K562 (cell line): Measurements from ENCODE around the gene ABLIM2. TPM values are rescaled to one million over a fixed set of nuclear protein-coding genes. Genes with fewer than 3 reads are reported as not detected.

Source experiments
- ATAC-seq: fragments of 200-7000 bp; cut with Tn5 transposase; 3 replicates; pipeline ENCODE4 v1.9.1; 2020; ENCODE audit warnings: moderate library complexity
- BruUV-seq: library from RNA; stranded (reverse); fragments of 400-500 nt; replicated peaks from 2 replicates; lab custom pipeline; 2021; lab: Mats Ljungman, UMichigan
- CTCF ChIA-PET: fragments of 300-600 bp; formaldehyde crosslinking; extraction: SDS; loops from one replicate; lab custom pipeline; 2021; ENCODE audit warnings: low intra/inter-chr PET ratio; lab: Yijun Ruan, JAX
- POLR2A ChIA-PET: fragments of 300-600, 350-650 bp; sonication (Branson Sonifier 250); formaldehyde crosslinking; extraction: SDS; loops from one replicate; lab custom pipeline; 2021; ENCODE audit warnings: antibody characterized with exemption, inconsistent platforms; lab: Yijun Ruan, JAX
- DNase-seq, 4 experiments: peaks; one replicate each; pipeline versions ENCODE4 v3.0.0 to v3.0.0-alpha.2; 2011 to 2018; ENCODE audit warnings: low spot score in 3 of 4, mixed read lengths in 3 of 4; ENCODE audit errors: extremely low read depth in 1 of 4
- FAIRE-seq: peaks from 2 replicates; lab custom pipeline; 2011; peaks lifted over from hg19 to GRCh38; lab: Jason Lieb, UNC
- H2AFZ ChIP-seq: 2 replicates; pipeline ENCODE4 v1.6.0; 2011; ENCODE audit warnings: low read depth, low read length, control low read depth, inconsistent platforms
- H3K27ac ChIP-seq: fragments of 200-600 bp; 3 replicates; pipeline ENCODE4 v1.8.0; 2011; ENCODE audit warnings: low read depth, mild to moderate bottlenecking, control low read depth, inconsistent platforms, low read length, moderate library complexity, mixed read lengths; ENCODE audit errors: extremely low read depth
- H3K27me3 ChIP-seq, 2 experiments: fragments of 300-600 bp in 1 of 2; 2 replicates in 1 of 2; 3 replicates in 1 of 2; pipeline versions ENCODE4 v1.6.0 to v1.8.0; 2011; ENCODE audit warnings: inconsistent platforms in 2 of 2, low read length in 2 of 2, mild to moderate bottlenecking in 1 of 2, mixed read lengths in 1 of 2, moderate library complexity in 1 of 2; ENCODE audit not compliant: control insufficient read depth in 2 of 2, insufficient read depth in 2 of 2
- H3K36me3 ChIP-seq: fragments of 300-600 bp; 3 replicates; pipeline ENCODE4 v1.8.0; 2011; ENCODE audit warnings: mild to moderate bottlenecking, low read length, inconsistent platforms; ENCODE audit not compliant: control insufficient read depth, insufficient read depth
- H3K4me1 ChIP-seq, 2 experiments: fragments of 200-600 bp in 1 of 2; replicated peaks in 1 of 2; 2 replicates in 1 of 2; 3 replicates in 1 of 2; pipeline versions ENCODE4 v1.5.1 to v1.8.0; 2011; ENCODE audit warnings: inconsistent platforms in 2 of 2, low read length in 2 of 2, mild to moderate bottlenecking in 1 of 2, mixed read lengths in 1 of 2, moderate library complexity in 1 of 2; ENCODE audit not compliant: control insufficient read depth in 2 of 2, insufficient read depth in 2 of 2
- H3K4me2 ChIP-seq: 2 replicates; pipeline ENCODE4 v1.6.1; 2011; ENCODE audit warnings: low read length, control low read depth, inconsistent platforms, mixed read lengths; ENCODE audit not compliant: insufficient read depth
- H3K4me3 ChIP-seq: fragments of 200-600 bp; sonication (generic), shearing (Covaris generic); 2 replicates; pipeline ENCODE4 v1.5.1; 2016; ENCODE audit warnings: control low read depth, inconsistent platforms
- H3K79me2 ChIP-seq: fragments of 200-600 bp; 3 replicates; pipeline ENCODE4 v1.8.0; 2011; ENCODE audit warnings: low read length, inconsistent platforms; ENCODE audit not compliant: control insufficient read depth, insufficient read depth
- H3K9ac ChIP-seq, 2 experiments: 2 replicates each; pipeline versions ENCODE4 v1.6.0 to v1.6.1; 2011; ENCODE audit warnings: low read depth in 2 of 2, low read length in 2 of 2, control low read depth in 1 of 2, inconsistent platforms in 1 of 2, mild to moderate bottlenecking in 1 of 2, mixed read lengths in 1 of 2; ENCODE audit not compliant: insufficient read depth in 1 of 2
- H3K9me1 ChIP-seq: one replicate; pipeline ENCODE4 v1.6.0; 2011; ENCODE audit warnings: inconsistent platforms, mild to moderate bottlenecking, low read length, moderate library complexity; ENCODE audit not compliant: control insufficient read depth, insufficient read depth
- H3K9me3 ChIP-seq: replicated peaks from 2 replicates; pipeline ENCODE4 v1.5.1; 2011; ENCODE audit warnings: low read depth, low read length, inconsistent platforms; ENCODE audit not compliant: control insufficient read depth, insufficient read depth
- H4K20me1 ChIP-seq: replicated peaks from 2 replicates; pipeline ENCODE4 v1.6.1; 2011; ENCODE audit warnings: low read length, inconsistent platforms, mixed read lengths; ENCODE audit not compliant: control insufficient read depth, insufficient read depth
- BRF1 ChIP-seq: IDR thresholded peaks from 3 replicates; pipeline ENCODE4 v1.6.1; 2011; ENCODE audit warnings: borderline replicate concordance, mild to moderate bottlenecking; ENCODE audit not compliant: insufficient read length; ENCODE audit errors: extremely low read depth
- CBX5 ChIP-seq: IDR thresholded peaks from 2 replicates; pipeline ENCODE4 v1.6.1; 2014; ENCODE audit warnings: low read depth, borderline replicate concordance
- DDX20 ChIP-seq: fragments of 450-650 bp; IDR thresholded peaks from 2 replicates; pipeline ENCODE4 v1.6.1; 2016; ENCODE audit warnings: missing genetic modification characterization, low read depth, mild to moderate bottlenecking, missing compliant biosample characterization, moderate library complexity
- HDGF ChIP-seq: fragments of 450-650 bp; IDR thresholded peaks from 2 replicates; pipeline ENCODE4 v1.6.1; 2016
- ILK ChIP-seq: fragments of 450-650 bp; IDR thresholded peaks from 2 replicates; pipeline ENCODE4 v1.6.1; 2016; ENCODE audit warnings: missing genetic modification characterization, low read depth, mild to moderate bottlenecking, missing compliant biosample characterization, moderate library complexity, borderline replicate concordance
- MEIS2 ChIP-seq: fragments of 450-650 bp; IDR thresholded peaks from 2 replicates; pipeline ENCODE4 v1.6.1; 2014; ENCODE audit warnings: mild to moderate bottlenecking; ENCODE audit not compliant: partially characterized antibody
- RBFOX2 ChIP-seq: fragments of 200-400 bp; formaldehyde crosslinking; IDR thresholded peaks from 2 replicates; pipeline ENCODE4 v1.6.1; 2017; ENCODE audit warnings: low read depth, mild to moderate bottlenecking, low read length, moderate library complexity
- STAT5B ChIP-seq: fragments of 250-450 bp; sonication (Bioruptor Pico); IDR thresholded peaks from 2 replicates; pipeline ENCODE4 v1.8.0; 2021; ENCODE audit warnings: mild to moderate bottlenecking, inconsistent platforms
- TAF15 ChIP-seq: fragments of 200-400 bp; formaldehyde crosslinking; IDR thresholded peaks from 2 replicates; pipeline ENCODE4 v1.6.1; 2017; ENCODE audit warnings: mild to moderate bottlenecking, low read depth, low read length, moderate library complexity
- ZNF217 ChIP-seq: sonication (generic); formaldehyde crosslinking; IDR thresholded peaks from 2 replicates; pipeline ENCODE4 v1.8.0; 2022; ENCODE audit warnings: mild to moderate bottlenecking, missing genetic modification reagents
- ZNF436 ChIP-seq: fragments of 250-450, 450-650 bp; sonication (Bioruptor Pico); formaldehyde crosslinking; IDR thresholded peaks from 2 replicates; pipeline ENCODE4 v1.7.0; 2020; ENCODE audit warnings: mild to moderate bottlenecking
- WGBS: fragments of 100-300 bp; shearing (Covaris generic); methylation state at CpG from one replicate; pipeline ENCODE4 v1.1.6; 2016; ENCODE audit warnings: low coverage, mixed read lengths; ENCODE audit not compliant: insufficient coverage; ENCODE audit errors: missing lambda C conversion rate; 5-methylcytosine and 5-hydroxymethylcytosine counted together
- in situ Hi-C: fragments of 300-500 bp; cut with MboI; formaldehyde crosslinking; loops from 4 replicates; pipeline ENCODE4 v1.15.0; 2018; ENCODE audit warnings: inconsistent platforms, mixed read lengths
- intact Hi-C: fragments of 100-400 bp; cut with micrococcal nuclease; formaldehyde crosslinking; loops from 2 replicates; pipeline ENCODE4 v1.14.2; 2022
- polyA plus RNA-seq, 8 experiments: library from polyadenylated mRNA; depleted of rRNA in 4 of 8; stranded (reverse) in 5 of 8; unstranded in 3 of 8; fragments of >200 nt; fragmentation: Nextera tagmentation in 2 of 8; fragmentation: Illumina TruSeq in 1 of 8; extraction: Ambion mirVana in 2 of 8; extraction: Trizol in 1 of 8; gene quantifications; 2 replicates each; pipeline versions ENCODE4 v1.2.1 to v1.2.3, GENCODE V29; 2011 to 2014; ENCODE audit warnings: inconsistent platforms in 1 of 8, missing spikeins in 1 of 8
- total RNA-seq, 7 experiments: library from RNA; depleted of rRNA in 6 of 7; stranded (reverse); fragments of >200 nt in 6 of 7; fragmentation: Illumina TruSeq in 2 of 7; extraction: Trizol in 2 of 7; gene quantifications; 2 replicates each; pipeline versions ENCODE4 v1.2.1 to v1.2.3, GENCODE V29; 2011 to 2021; ENCODE audit warnings: low replicate concordance in 1 of 7
- TF ChIP-seq, protein P1 (sequence below), 2 experiments: fragments of 200-800 bp in 1 of 2; sonication (Bioruptor generic) in 1 of 2; sonication (generic) in 1 of 2; formaldehyde crosslinking in 1 of 2; IDR thresholded peaks in 1 of 2; conservative IDR thresholded peaks in 1 of 2; 2 replicates each; pipeline versions ENCODE4 v1.5.0 to v1.6.1; 2016 to 2020; ENCODE audit warnings: missing compliant biosample characterization in 1 of 2, missing genetic modification characterization in 1 of 2, missing genetic modification reagents in 1 of 2
- TF ChIP-seq, protein P2 (sequence below): IDR thresholded peaks from 2 replicates; pipeline ENCODE4 v1.6.1; 2011; ENCODE audit warnings: borderline replicate concordance, low read depth, mild to moderate bottlenecking, moderate library complexity, low read length; ENCODE audit not compliant: insufficient read depth, poor library complexity, severe bottlenecking
- TF ChIP-seq, protein P3 (sequence below): sonication (generic); formaldehyde crosslinking; IDR thresholded peaks from 2 replicates; pipeline ENCODE4 v1.8.1; 2023; ENCODE audit warnings: mild to moderate bottlenecking, missing genetic modification reagents
- TF ChIP-seq, protein P4 (sequence below): sonication (generic); formaldehyde crosslinking; IDR thresholded peaks from 2 replicates; pipeline ENCODE4 v1.4.0; 2020; ENCODE audit warnings: mild to moderate bottlenecking, missing genetic modification reagents

ABLIM2 gene
- total and polyA plus RNA-seq, 9 of the 15 experiments (the other 6 are each of a cell fraction or from before 2014, with no cell fraction given) = not detected

DNA sequence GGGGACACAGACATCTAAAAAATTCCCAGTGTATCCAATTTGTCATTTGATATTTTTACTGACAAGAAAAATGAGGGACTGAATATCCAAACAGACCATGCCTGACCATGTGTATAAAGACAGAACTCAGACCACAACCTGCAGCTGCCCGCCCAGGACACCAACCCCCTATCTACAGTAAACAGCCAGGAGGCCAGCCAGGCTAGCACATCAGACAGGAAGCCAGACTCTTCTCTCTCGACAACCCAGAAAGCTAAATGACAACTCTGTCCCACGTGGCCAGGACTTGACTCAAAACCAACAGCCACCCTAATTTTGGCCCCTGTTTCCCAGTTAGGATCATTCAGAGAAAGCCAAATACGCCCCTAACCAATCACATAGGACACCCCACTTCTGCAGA lies 234.0 kb downstream of the ABLIM2 start (continued):
- TF ChIP-seq, protein P1, sequence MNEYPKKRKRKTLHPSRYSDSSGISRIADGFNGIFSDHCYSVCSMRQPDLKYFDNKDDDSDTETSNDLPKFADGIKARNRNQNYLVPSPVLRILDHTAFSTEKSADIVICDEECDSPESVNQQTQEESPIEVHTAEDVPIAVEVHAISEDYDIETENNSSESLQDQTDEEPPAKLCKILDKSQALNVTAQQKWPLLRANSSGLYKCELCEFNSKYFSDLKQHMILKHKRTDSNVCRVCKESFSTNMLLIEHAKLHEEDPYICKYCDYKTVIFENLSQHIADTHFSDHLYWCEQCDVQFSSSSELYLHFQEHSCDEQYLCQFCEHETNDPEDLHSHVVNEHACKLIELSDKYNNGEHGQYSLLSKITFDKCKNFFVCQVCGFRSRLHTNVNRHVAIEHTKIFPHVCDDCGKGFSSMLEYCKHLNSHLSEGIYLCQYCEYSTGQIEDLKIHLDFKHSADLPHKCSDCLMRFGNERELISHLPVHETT (CRISPR knock-in tag; conservative IDR thresholded peaks at IDR 0.05 in 1 of 2, IDR thresholded peaks at IDR 0.05 in 1 of 2) = no peak
- TF ChIP-seq, protein P2, sequence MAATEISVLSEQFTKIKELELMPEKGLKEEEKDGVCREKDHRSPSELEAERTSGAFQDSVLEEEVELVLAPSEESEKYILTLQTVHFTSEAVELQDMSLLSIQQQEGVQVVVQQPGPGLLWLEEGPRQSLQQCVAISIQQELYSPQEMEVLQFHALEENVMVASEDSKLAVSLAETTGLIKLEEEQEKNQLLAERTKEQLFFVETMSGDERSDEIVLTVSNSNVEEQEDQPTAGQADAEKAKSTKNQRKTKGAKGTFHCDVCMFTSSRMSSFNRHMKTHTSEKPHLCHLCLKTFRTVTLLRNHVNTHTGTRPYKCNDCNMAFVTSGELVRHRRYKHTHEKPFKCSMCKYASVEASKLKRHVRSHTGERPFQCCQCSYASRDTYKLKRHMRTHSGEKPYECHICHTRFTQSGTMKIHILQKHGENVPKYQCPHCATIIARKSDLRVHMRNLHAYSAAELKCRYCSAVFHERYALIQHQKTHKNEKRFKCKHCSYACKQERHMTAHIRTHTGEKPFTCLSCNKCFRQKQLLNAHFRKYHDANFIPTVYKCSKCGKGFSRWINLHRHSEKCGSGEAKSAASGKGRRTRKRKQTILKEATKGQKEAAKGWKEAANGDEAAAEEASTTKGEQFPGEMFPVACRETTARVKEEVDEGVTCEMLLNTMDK = no peak
- no peak for TF ChIP-seq ILK
- no peak for TF ChIP-seq CBX5
- no peak for TF ChIP-seq DDX20 (tag)

DNA sequence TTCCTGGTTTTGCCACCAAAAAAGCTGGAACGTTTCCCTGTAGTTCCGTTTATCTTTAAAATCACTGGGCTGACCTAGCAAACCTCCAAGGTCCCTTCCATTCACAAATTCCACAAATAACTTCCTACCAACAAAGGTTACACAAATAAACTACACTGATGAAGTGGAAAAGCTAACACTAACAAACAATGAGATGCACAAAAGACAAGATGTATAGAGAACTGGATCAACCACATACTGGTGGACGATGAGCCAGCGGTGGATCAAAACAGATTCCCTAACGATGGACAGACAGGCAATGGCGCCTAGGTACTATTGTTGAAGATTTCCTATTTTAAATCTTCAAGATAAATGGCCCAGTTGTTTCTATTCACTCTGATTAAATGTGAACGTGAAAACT lies 234.4 kb downstream of the ABLIM2 start:
- H3K4me3 ChIP-seq = no peak overlapping the region
- no TSS peak for BruUV-seq
- H4K20me1 ChIP-seq = no peaks in the 10 kb centered on the region
- no peaks in the 10 kb centered on the region for H3K79me2 ChIP-seq
- no peak overlapping the region for H3K4me2 ChIP-seq
- no peaks in the 10 kb centered on the region for H3K9me1 ChIP-seq
- DNase-seq = no peak
- peaks cover 8 to 43% of the 10 kb centered on the region in 2 experiments; a peak in 3 of 5 replicates for H3K27me3 ChIP-seq
- in situ Hi-C loops (no loop called here), intact Hi-C loops (no loop called here)
- ChIA-PET CTCF (no interaction called here), POLR2A (no interaction called here)
- H2AFZ ChIP-seq = no peak overlapping the region
- H3K4me1 ChIP-seq = no peaks in the 10 kb centered on the region
- H3K27ac ChIP-seq = no peak overlapping the region
- H3K9me3 ChIP-seq = no peaks in the 10 kb centered on the region
- no peak overlapping the region for H3K9ac ChIP-seq
- no peak for FAIRE-seq
- H3K36me3 ChIP-seq = no peaks in the 10 kb centered on the region
- WGBS = under 1% methylated on average over 7 of the region's 7 CpGs
- no peak for ATAC-seq
- TF ChIP-seq HDGF (no peak), RBFOX2 (no peak), ZNF436 (CRISPR knock-in tag) (no peak), BRF1 (no peak), ZNF217 (no peak), MEIS2 (no peak), TAF15 (no peak), STAT5B (CRISPR knock-in tag) (no peak)
- TF ChIP-seq, protein P3, sequence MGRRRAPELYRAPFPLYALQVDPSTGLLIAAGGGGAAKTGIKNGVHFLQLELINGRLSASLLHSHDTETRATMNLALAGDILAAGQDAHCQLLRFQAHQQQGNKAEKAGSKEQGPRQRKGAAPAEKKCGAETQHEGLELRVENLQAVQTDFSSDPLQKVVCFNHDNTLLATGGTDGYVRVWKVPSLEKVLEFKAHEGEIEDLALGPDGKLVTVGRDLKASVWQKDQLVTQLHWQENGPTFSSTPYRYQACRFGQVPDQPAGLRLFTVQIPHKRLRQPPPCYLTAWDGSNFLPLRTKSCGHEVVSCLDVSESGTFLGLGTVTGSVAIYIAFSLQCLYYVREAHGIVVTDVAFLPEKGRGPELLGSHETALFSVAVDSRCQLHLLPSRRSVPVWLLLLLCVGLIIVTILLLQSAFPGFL (CRISPR knock-in tag) = no peak
- TF ChIP-seq, protein P4, sequence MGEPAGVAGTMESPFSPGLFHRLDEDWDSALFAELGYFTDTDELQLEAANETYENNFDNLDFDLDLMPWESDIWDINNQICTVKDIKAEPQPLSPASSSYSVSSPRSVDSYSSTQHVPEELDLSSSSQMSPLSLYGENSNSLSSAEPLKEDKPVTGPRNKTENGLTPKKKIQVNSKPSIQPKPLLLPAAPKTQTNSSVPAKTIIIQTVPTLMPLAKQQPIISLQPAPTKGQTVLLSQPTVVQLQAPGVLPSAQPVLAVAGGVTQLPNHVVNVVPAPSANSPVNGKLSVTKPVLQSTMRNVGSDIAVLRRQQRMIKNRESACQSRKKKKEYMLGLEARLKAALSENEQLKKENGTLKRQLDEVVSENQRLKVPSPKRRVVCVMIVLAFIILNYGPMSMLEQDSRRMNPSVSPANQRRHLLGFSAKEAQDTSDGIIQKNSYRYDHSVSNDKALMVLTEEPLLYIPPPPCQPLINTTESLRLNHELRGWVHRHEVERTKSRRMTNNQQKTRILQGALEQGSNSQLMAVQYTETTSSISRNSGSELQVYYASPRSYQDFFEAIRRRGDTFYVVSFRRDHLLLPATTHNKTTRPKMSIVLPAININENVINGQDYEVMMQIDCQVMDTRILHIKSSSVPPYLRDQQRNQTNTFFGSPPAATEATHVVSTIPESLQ (CRISPR knock-in tag) = no peak
